ENCODE data around the gene BCOR. TPM values are rescaled to one million over a fixed set of nuclear protein-coding genes. Genes with fewer than 3 reads are reported as not detected.

The BCOR gene
- polyA plus RNA-seq, 1 of the 3 experiments (the other 2 are of a cell fraction), result 8.8 TPM

GRCh38 chrX:40092808-40093435, 4.8 kb downstream of the BCOR start:
- Histone ChIP-seq H3K9me2 (no peaks in the 10 kb centered on the region), H3K27ac (ENCODE audit: low read depth in 2 of 2, low read length in 1 of 2) (no peak overlapping the region; a peak in 1 of 4 replicates), H3K9ac (no peak overlapping the region), H3K4me2 (no peak overlapping the region; the same call in 1 of the 2 replicates), H3K27me3 (ENCODE audit: insufficient read depth) (peaks cover 7% of the 10 kb centered on the region; the same call in 1 of the 2 replicates), H2AFZ (ENCODE audit: low read depth) (no peak overlapping the region), H4K20me1 (ENCODE audit: insufficient read depth) (peaks cover 39% of the 10 kb centered on the region), H3K4me1 (ENCODE audit: control insufficient read depth in 1 of 2, insufficient read depth in 2 of 2, low read depth in 1 of 2, low read length in 1 of 2) (peaks cover 8 to 39% of the 10 kb centered on the region in 2 experiments; a peak in 3 of 4 replicates), H3K36me3 (replicated peaks in 1 of 2; ENCODE audit: control insufficient read depth in 1 of 2, insufficient read depth in 2 of 2, low read length in 1 of 2) (no peaks in the 10 kb centered on the region), H3K4me3 (ENCODE audit: low read depth in 2 of 2, low read length in 1 of 2) (no peak overlapping the region), H3F3A (replicated peaks; ENCODE audit: insufficient read depth) (no peaks in the 10 kb centered on the region), H3K79me2 (ENCODE audit: insufficient read depth) (peaks cover 85% of the 10 kb centered on the region), H3K9me3 (no peaks in the 10 kb centered on the region)
- CTCF ChIA-PET, result interaction anchor here (0.8 to 1.2 kb wide), 3 partner anchors 23 to 451 kb away, joined by 3 read pairs; no protein-coding TSS in a partner anchor
- DNase-seq, result no peak
- no peak for TF ChIP-seq MAX (IDR thresholded peaks at IDR 0.05; ENCODE audit: low read depth)
- no peak for TF ChIP-seq POLR2AphosphoS5 (IDR thresholded peaks at IDR 0.05; ENCODE audit: low read depth, low read length)
- TF ChIP-seq USF1 (IDR thresholded peaks at IDR 0.05; ENCODE audit: borderline replicate concordance, low read depth), result no peak
- no peak for TF ChIP-seq FOXJ3 (CRISPR knock-in tag; IDR thresholded peaks at IDR 0.05)
- TF ChIP-seq NRF1 (IDR thresholded peaks at IDR 0.05; ENCODE audit: low read depth, low read length), result no peak
- no peak for TF ChIP-seq YY1 (IDR thresholded peaks at IDR 0.05; ENCODE audit: low read depth)
- TF ChIP-seq FOSL2 (IDR thresholded peaks at IDR 0.05; ENCODE audit: borderline replicate concordance, low read depth), result no peak
- TF ChIP-seq SIN3A (IDR thresholded peaks at IDR 0.05; ENCODE audit: borderline replicate concordance, low read depth, low read length), result no peak
- POLR2A ChIA-PET, result interaction anchor here (1.2 to 1.6 kb wide), 2 partner anchors 12 to 279 kb away, joined by 3 to 7 read pairs; no protein-coding TSS in a partner anchor
- 51% methylated on average over 9 of the region's 9 CpGs for WGBS (ENCODE audit: low lambda C conversion rate)

- Histone ChIP-seq H3K36me3 (replicated peaks in 1 of 2; ENCODE audit: control insufficient read depth in 1 of 2, insufficient read depth in 2 of 2, low read length in 1 of 2) (no peaks in the 10 kb centered on the region), H4K20me1 (ENCODE audit: insufficient read depth) (peaks cover 49% of the 10 kb centered on the region), H3K27ac (ENCODE audit: low read depth in 2 of 2, low read length in 1 of 2) (no peak overlapping the region; a peak in 1 of 4 replicates), H3F3A (replicated peaks; ENCODE audit: insufficient read depth) (peaks cover 3% of the 10 kb centered on the region), H3K27me3 (ENCODE audit: insufficient read depth) (peaks cover 7% of the 10 kb centered on the region; the same call in 1 of the 2 replicates), H3K4me2 (no peak overlapping the region), H3K9me3 (no peaks in the 10 kb centered on the region), H3K4me1 (ENCODE audit: control insufficient read depth in 1 of 2, insufficient read depth in 2 of 2, low read depth in 1 of 2, low read length in 1 of 2) (peaks cover 13 to 45% of the 10 kb centered on the region in 2 experiments; a peak in 3 of 4 replicates), H3K79me2 (ENCODE audit: insufficient read depth) (peaks cover 96% of the 10 kb centered on the region), H3K9ac (no peak overlapping the region), H3K9me2 (no peaks in the 10 kb centered on the region), H3K4me3 (ENCODE audit: low read depth in 2 of 2, low read length in 1 of 2) (no peak overlapping the region), H2AFZ (ENCODE audit: low read depth) (no peak overlapping the region)
- WGBS (ENCODE audit: low lambda C conversion rate), result 59% methylated on average over 28 of the region's 70 CpGs
- CTCF ChIA-PET, result interaction anchor here (1.2 kb wide), 1 partner anchor 452 kb away, joined by 3 read pairs; no protein-coding TSS in a partner anchor
- peak; percentile 39 for DNase-seq
- TF ChIP-seq NRF1 (IDR thresholded peaks at IDR 0.05; ENCODE audit: low read depth, low read length) (no peak), TCF12 (IDR thresholded peaks at IDR 0.05) (no peak), MXI1 (IDR thresholded peaks at IDR 0.05; ENCODE audit: low read depth, low read length) (no peak), RAD21 (IDR thresholded peaks at IDR 0.05; ENCODE audit: low read length) (no peak), FOXJ3 (CRISPR knock-in tag; IDR thresholded peaks at IDR 0.05) (no peak)
- POLR2A ChIA-PET, result interaction anchor here (0.8 kb wide), 1 partner anchor 143 kb away, joined by 3 read pairs; no protein-coding TSS in a partner anchor
These were observed 5.9 kb downstream of the BCOR start for GRCh38 chrX:40091691-40092421.
